WTC11 (cell line): Measurements from ENCODE around the gene TRPV2. TPM values are rescaled to one million over a fixed set of nuclear protein-coding genes. Genes with fewer than 3 reads are reported as not detected.

Source experiments
- EMX1 ChIP-seq: fragments of 250-450 bp; sonication (Bioruptor Pico); IDR thresholded peaks from 2 replicates; pipeline ENCODE4 v1.8.0; 2021; ENCODE audit warnings: mild to moderate bottlenecking
- ESRRA ChIP-seq: sonication (generic); formaldehyde crosslinking; IDR thresholded peaks from 2 replicates; pipeline ENCODE4 v1.8.1; 2022; ENCODE audit warnings: mild to moderate bottlenecking, missing genetic modification reagents, borderline replicate concordance
- FOXJ3 ChIP-seq: sonication (generic); formaldehyde crosslinking; IDR thresholded peaks from 2 replicates; pipeline ENCODE4 v1.9.0; 2021; ENCODE audit warnings: missing genetic modification reagents, mild to moderate bottlenecking, borderline replicate concordance
- FOXP1 ChIP-seq: sonication (generic); formaldehyde crosslinking; IDR thresholded peaks from 2 replicates; pipeline ENCODE4 v1.8.0; 2022; ENCODE audit warnings: missing genetic modification reagents, mild to moderate bottlenecking, moderate library complexity, borderline replicate concordance
- NFE2L1 ChIP-seq: sonication (generic); formaldehyde crosslinking; IDR thresholded peaks from 2 replicates; pipeline ENCODE4 v1.8.1; 2023; ENCODE audit warnings: missing genetic modification reagents
- PRRX2 ChIP-seq: fragments of 250-450 bp; sonication (Bioruptor Pico); IDR thresholded peaks from 2 replicates; pipeline ENCODE4 v1.8.0; 2021; ENCODE audit warnings: mild to moderate bottlenecking
- RELA ChIP-seq: sonication (generic); formaldehyde crosslinking; IDR thresholded peaks from 2 replicates; pipeline ENCODE4 v1.8.1; 2022; ENCODE audit warnings: missing genetic modification reagents, mild to moderate bottlenecking, borderline replicate concordance
- SOX15 ChIP-seq: fragments of 250-450 bp; sonication (Bioruptor Pico); IDR thresholded peaks from 2 replicates; pipeline ENCODE4 v1.9.0; 2021; ENCODE audit warnings: mild to moderate bottlenecking
- SP1 ChIP-seq: sonication (generic); formaldehyde crosslinking; conservative IDR thresholded peaks from 2 replicates; pipeline ENCODE4 v1.8.1; 2022; ENCODE audit warnings: missing genetic modification reagents
- USF2 ChIP-seq: sonication (generic); formaldehyde crosslinking; IDR thresholded peaks from 2 replicates; pipeline ENCODE4 v1.8.1; 2023; ENCODE audit warnings: mild to moderate bottlenecking, missing genetic modification reagents, moderate library complexity
- ZBTB21 ChIP-seq: sonication (generic); formaldehyde crosslinking; IDR thresholded peaks from 2 replicates; pipeline ENCODE4 v1.8.1; 2023; ENCODE audit warnings: mild to moderate bottlenecking, missing genetic modification reagents, borderline replicate concordance
- ZNF138 ChIP-seq: sonication (generic); formaldehyde crosslinking; conservative IDR thresholded peaks from 2 replicates; pipeline ENCODE4 v1.8.1; 2022; ENCODE audit warnings: mild to moderate bottlenecking, moderate library complexity, missing genetic modification reagents
- ZNF416 ChIP-seq: fragments of 250-450 bp; sonication (Bioruptor Pico); IDR thresholded peaks from 2 replicates; pipeline ENCODE4 v1.9.0; 2021; ENCODE audit warnings: mild to moderate bottlenecking, inconsistent platforms
- total RNA-seq: library from RNA; stranded (reverse); gene quantifications from 3 replicates; pipeline ENCODE4 v1.2.3, GENCODE V29; 2021
- TF ChIP-seq, protein P1 (sequence below): fragments of 250-450 bp; sonication (Bioruptor Pico); IDR thresholded peaks from 2 replicates; pipeline ENCODE4 v1.9.0; 2021; ENCODE audit warnings: mild to moderate bottlenecking
- TF ChIP-seq, protein P2 (sequence below): fragments of 250-450 bp; sonication (Bioruptor Pico); IDR thresholded peaks from 2 replicates; pipeline ENCODE4 v1.8.0; 2021; ENCODE audit warnings: mild to moderate bottlenecking
- TF ChIP-seq, protein P3 (sequence below): fragments of 250-450 bp; sonication (Bioruptor Pico); IDR thresholded peaks from 2 replicates; pipeline ENCODE4 v1.9.0; 2021; ENCODE audit warnings: mild to moderate bottlenecking, borderline replicate concordance
- TF ChIP-seq, protein P4 (sequence below): sonication (generic); formaldehyde crosslinking; conservative IDR thresholded peaks from 2 replicates; pipeline ENCODE4 v1.8.1; 2022; ENCODE audit warnings: mild to moderate bottlenecking, missing genetic modification reagents
- TF ChIP-seq, protein P5 (sequence below): sonication (generic); formaldehyde crosslinking; IDR thresholded peaks from 2 replicates; pipeline ENCODE4 v1.8.0; 2023; ENCODE audit warnings: missing genetic modification reagents, mild to moderate bottlenecking, borderline replicate concordance

Gene TRPV2
- total RNA-seq, 1 experiment from 2014 or later, result 3.5 TPM

DNA sequence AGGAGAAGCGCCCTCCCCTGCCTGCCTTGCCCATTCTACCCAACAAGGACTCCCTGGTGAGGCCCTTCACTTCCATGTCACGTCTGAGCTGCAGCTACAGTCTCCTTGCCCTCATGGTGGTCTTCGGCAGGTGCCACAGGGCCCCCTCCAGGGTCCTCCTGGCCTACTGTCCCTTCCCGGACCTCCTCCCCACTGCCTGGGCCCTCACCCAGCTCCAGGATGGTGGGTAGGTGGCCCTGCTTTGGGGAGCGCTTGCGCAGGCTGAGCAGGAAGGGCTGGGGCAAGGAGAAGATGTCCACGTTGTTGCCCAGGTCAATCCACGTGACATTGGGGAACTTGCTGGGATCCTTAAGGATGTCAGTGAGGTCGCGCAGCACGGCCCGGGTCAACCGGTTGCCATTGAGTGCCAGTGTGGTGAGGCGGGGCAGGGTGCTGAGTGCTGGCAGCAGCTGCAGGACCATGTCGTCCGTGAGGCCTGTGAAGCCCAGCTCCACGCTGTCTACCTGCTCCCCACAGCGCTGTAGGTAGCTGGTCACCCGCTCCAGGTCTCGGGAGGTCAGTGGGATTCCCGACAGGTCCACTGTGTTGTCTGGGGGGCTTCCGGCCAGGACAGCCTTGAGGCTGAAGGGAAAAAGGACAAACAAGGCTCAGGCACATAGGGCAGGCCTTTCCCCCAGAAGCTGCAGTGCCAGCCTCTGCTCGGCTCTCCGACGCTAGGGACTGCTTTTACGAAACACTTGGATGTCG lies 28.3 kb downstream of the TRPV2 start (continued):
- no peak for TF ChIP-seq NFE2L1
- peak; percentile 92; the same call in 1 of the 2 replicates for TF ChIP-seq PRRX2 (CRISPR knock-in tag)
- no peak for TF ChIP-seq FOXJ3 (CRISPR knock-in tag)
- TF ChIP-seq SOX15 (CRISPR knock-in tag), result no peak
- peak; percentile 70 for TF ChIP-seq SP1
- TF ChIP-seq, protein P1, sequence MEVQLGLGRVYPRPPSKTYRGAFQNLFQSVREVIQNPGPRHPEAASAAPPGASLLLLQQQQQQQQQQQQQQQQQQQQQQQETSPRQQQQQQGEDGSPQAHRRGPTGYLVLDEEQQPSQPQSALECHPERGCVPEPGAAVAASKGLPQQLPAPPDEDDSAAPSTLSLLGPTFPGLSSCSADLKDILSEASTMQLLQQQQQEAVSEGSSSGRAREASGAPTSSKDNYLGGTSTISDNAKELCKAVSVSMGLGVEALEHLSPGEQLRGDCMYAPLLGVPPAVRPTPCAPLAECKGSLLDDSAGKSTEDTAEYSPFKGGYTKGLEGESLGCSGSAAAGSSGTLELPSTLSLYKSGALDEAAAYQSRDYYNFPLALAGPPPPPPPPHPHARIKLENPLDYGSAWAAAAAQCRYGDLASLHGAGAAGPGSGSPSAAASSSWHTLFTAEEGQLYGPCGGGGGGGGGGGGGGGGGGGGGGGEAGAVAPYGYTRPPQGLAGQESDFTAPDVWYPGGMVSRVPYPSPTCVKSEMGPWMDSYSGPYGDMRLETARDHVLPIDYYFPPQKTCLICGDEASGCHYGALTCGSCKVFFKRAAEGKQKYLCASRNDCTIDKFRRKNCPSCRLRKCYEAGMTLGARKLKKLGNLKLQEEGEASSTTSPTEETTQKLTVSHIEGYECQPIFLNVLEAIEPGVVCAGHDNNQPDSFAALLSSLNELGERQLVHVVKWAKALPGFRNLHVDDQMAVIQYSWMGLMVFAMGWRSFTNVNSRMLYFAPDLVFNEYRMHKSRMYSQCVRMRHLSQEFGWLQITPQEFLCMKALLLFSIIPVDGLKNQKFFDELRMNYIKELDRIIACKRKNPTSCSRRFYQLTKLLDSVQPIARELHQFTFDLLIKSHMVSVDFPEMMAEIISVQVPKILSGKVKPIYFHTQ (CRISPR knock-in tag), result peak; percentile 81
- TF ChIP-seq, protein P2, sequence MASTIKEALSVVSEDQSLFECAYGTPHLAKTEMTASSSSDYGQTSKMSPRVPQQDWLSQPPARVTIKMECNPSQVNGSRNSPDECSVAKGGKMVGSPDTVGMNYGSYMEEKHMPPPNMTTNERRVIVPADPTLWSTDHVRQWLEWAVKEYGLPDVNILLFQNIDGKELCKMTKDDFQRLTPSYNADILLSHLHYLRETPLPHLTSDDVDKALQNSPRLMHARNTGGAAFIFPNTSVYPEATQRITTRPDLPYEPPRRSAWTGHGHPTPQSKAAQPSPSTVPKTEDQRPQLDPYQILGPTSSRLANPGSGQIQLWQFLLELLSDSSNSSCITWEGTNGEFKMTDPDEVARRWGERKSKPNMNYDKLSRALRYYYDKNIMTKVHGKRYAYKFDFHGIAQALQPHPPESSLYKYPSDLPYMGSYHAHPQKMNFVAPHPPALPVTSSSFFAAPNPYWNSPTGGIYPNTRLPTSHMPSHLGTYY (CRISPR knock-in tag), result peak; percentile 88
- TF ChIP-seq ZNF416 (CRISPR knock-in tag), result peak; percentile 87
- TF ChIP-seq FOXP1 (CRISPR knock-in tag), result peak; percentile 51
- no peak for TF ChIP-seq ZBTB21 (CRISPR knock-in tag)
- TF ChIP-seq RELA (CRISPR knock-in tag), result 0 out of 2 replicates have a peak, but pooled peaks have one; percentile 14
- peak; percentile 93 for TF ChIP-seq EMX1 (CRISPR knock-in tag)
- TF ChIP-seq ESRRA (CRISPR knock-in tag), result no peak
- TF ChIP-seq ZNF138 (CRISPR knock-in tag), result peak; percentile 65
- TF ChIP-seq, protein P3, sequence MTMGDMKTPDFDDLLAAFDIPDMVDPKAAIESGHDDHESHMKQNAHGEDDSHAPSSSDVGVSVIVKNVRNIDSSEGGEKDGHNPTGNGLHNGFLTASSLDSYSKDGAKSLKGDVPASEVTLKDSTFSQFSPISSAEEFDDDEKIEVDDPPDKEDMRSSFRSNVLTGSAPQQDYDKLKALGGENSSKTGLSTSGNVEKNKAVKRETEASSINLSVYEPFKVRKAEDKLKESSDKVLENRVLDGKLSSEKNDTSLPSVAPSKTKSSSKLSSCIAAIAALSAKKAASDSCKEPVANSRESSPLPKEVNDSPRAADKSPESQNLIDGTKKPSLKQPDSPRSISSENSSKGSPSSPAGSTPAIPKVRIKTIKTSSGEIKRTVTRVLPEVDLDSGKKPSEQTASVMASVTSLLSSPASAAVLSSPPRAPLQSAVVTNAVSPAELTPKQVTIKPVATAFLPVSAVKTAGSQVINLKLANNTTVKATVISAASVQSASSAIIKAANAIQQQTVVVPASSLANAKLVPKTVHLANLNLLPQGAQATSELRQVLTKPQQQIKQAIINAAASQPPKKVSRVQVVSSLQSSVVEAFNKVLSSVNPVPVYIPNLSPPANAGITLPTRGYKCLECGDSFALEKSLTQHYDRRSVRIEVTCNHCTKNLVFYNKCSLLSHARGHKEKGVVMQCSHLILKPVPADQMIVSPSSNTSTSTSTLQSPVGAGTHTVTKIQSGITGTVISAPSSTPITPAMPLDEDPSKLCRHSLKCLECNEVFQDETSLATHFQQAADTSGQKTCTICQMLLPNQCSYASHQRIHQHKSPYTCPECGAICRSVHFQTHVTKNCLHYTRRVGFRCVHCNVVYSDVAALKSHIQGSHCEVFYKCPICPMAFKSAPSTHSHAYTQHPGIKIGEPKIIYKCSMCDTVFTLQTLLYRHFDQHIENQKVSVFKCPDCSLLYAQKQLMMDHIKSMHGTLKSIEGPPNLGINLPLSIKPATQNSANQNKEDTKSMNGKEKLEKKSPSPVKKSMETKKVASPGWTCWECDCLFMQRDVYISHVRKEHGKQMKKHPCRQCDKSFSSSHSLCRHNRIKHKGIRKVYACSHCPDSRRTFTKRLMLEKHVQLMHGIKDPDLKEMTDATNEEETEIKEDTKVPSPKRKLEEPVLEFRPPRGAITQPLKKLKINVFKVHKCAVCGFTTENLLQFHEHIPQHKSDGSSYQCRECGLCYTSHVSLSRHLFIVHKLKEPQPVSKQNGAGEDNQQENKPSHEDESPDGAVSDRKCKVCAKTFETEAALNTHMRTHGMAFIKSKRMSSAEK (CRISPR knock-in tag), result peak; percentile 17; the same call in 1 of the 2 replicates
- TF ChIP-seq, protein P4, sequence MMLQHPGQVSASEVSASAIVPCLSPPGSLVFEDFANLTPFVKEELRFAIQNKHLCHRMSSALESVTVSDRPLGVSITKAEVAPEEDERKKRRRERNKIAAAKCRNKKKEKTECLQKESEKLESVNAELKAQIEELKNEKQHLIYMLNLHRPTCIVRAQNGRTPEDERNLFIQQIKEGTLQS, result peak; percentile 69; the same call in 1 of the 2 replicates
- no peak; the same call in 1 of the 2 replicates for TF ChIP-seq USF2
- TF ChIP-seq, protein P5, sequence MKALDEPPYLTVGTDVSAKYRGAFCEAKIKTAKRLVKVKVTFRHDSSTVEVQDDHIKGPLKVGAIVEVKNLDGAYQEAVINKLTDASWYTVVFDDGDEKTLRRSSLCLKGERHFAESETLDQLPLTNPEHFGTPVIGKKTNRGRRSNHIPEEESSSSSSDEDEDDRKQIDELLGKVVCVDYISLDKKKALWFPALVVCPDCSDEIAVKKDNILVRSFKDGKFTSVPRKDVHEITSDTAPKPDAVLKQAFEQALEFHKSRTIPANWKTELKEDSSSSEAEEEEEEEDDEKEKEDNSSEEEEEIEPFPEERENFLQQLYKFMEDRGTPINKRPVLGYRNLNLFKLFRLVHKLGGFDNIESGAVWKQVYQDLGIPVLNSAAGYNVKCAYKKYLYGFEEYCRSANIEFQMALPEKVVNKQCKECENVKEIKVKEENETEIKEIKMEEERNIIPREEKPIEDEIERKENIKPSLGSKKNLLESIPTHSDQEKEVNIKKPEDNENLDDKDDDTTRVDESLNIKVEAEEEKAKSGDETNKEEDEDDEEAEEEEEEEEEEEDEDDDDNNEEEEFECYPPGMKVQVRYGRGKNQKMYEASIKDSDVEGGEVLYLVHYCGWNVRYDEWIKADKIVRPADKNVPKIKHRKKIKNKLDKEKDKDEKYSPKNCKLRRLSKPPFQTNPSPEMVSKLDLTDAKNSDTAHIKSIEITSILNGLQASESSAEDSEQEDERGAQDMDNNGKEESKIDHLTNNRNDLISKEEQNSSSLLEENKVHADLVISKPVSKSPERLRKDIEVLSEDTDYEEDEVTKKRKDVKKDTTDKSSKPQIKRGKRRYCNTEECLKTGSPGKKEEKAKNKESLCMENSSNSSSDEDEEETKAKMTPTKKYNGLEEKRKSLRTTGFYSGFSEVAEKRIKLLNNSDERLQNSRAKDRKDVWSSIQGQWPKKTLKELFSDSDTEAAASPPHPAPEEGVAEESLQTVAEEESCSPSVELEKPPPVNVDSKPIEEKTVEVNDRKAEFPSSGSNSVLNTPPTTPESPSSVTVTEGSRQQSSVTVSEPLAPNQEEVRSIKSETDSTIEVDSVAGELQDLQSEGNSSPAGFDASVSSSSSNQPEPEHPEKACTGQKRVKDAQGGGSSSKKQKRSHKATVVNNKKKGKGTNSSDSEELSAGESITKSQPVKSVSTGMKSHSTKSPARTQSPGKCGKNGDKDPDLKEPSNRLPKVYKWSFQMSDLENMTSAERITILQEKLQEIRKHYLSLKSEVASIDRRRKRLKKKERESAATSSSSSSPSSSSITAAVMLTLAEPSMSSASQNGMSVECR (CRISPR knock-in tag), result peak; percentile 53; the same call in 1 of the 2 replicates
- TF ChIP-seq, all 79 proteins: peak for 25
